Sigmoid colon (tissue), 4 donors: ENCODE data around the gene DTNBP1.

Experiments used
- CTCF ChIP-seq, 4 experiments: fragments of 450-650 bp in 3 of 4; fragments of 200-600 bp in 1 of 4; IDR thresholded peaks; one replicate each; pipeline ENCODE4 v1.5.1; 2016 to 2019; ENCODE audit warnings: antibody characterized with exemption in 4 of 4, mild to moderate bottlenecking in 3 of 4, moderate library complexity in 2 of 4
- POLR2A ChIP-seq, 2 donors: fragments of 450-650 bp; IDR thresholded peaks; one replicate each; pipeline ENCODE4 v1.6.1; 2016; ENCODE audit warnings: antibody characterized with exemption in 2 of 2, mild to moderate bottlenecking in 2 of 2, moderate library complexity in 2 of 2
- POLR2AphosphoS5 ChIP-seq, 4 donors: sonication (generic); formaldehyde crosslinking; IDR thresholded peaks; one replicate each; pipeline ENCODE4 v1.6.1; 2017; ENCODE audit warnings: antibody characterized with exemption in 4 of 4

GRCh38 chr6:15690510-15690909, 27.7 kb upstream of the DTNBP1 start:
- no peak for TF ChIP-seq POLR2AphosphoS5 (IDR thresholded peaks at IDR 0.05)
- TF ChIP-seq CTCF (IDR thresholded peaks at IDR 0.05) = no peak
- TF ChIP-seq POLR2A (IDR thresholded peaks at IDR 0.05) = no peak
